GM21381 (cell line): ENCODE data around the gene MT4.

Source experiments
- ATAC-seq: cut with Tn5 transposase; IDR thresholded peaks from one replicate; pipeline ENCODE4 v1.9.1; 2021; ENCODE audit warnings: mild to moderate bottlenecking, moderate library complexity; ENCODE audit not compliant: unreplicated experiment

Gene MT4

GRCh38 chr16:56618138-56618537, 53.3 kb downstream of the MT4 start:
- no peak for ATAC-seq
